Transverse colon (tissue), 4 donors: ENCODE data around the gene UBD. TPM values are rescaled to one million over a fixed set of nuclear protein-coding genes. Genes with fewer than 3 reads are reported as not detected.
A peak's percentile ranks its signal among the peaks of the same experiment; 100 is the strongest.

Source experiments
- DNase-seq: peaks from one replicate; pipeline ENCODE4 v3.0.0-alpha.2; 2019
- H3K27ac ChIP-seq, 4 donors: fragments of 200-600 bp; sonication (generic); 2 replicates each; pipeline ENCODE4 v1.5.1; 2016 to 2018; ENCODE audit warnings: inconsistent platforms in 4 of 4
- H3K27me3 ChIP-seq: fragments of 200-600 bp; sonication (generic); 2 replicates; pipeline ENCODE4 v1.5.1; 2017; ENCODE audit warnings: inconsistent platforms
- H3K36me3 ChIP-seq, 4 donors: fragments of 200-600 bp; sonication (generic); 2 replicates each; pipeline ENCODE4 v1.5.1; 2017 to 2019; ENCODE audit warnings: inconsistent platforms in 4 of 4
- H3K4me1 ChIP-seq, 4 donors: fragments of 200-600 bp; sonication (generic); 2 replicates each; pipeline ENCODE4 v1.5.1; 2017 to 2020; ENCODE audit warnings: inconsistent platforms in 4 of 4
- H3K4me3 ChIP-seq, 4 donors: fragments of 200-600 bp; sonication (generic); 1 replicate in 1 of 4; 2 replicates in 3 of 4; pipeline versions ENCODE4 v1.5.1 to v1.6.1; 2017 to 2019; ENCODE audit warnings: inconsistent platforms in 4 of 4
- H3K9me3 ChIP-seq, 2 donors: fragments of 200-600 bp; sonication (generic); 2 replicates each; pipeline ENCODE4 v1.5.1; 2017 to 2019; ENCODE audit warnings: inconsistent platforms in 2 of 2
- CTCF ChIP-seq, 5 experiments: fragments of 200-600 bp in 3 of 5; fragments of 450-650 bp in 2 of 5; sonication (generic) in 3 of 5; IDR thresholded peaks; 1 replicate in 2 of 5; 2 replicates in 3 of 5; pipeline ENCODE4 v1.5.1; 2016 to 2017; ENCODE audit warnings: antibody characterized with exemption in 5 of 5, inconsistent platforms in 3 of 5, mild to moderate bottlenecking in 2 of 5, moderate library complexity in 1 of 5
- EP300 ChIP-seq: sonication (generic); formaldehyde crosslinking; IDR thresholded peaks from one replicate; pipeline ENCODE4 v1.6.1; 2017; ENCODE audit warnings: antibody characterized with exemption, low read depth
- POLR2A ChIP-seq: fragments of 450-650 bp; IDR thresholded peaks from one replicate; pipeline ENCODE4 v1.6.1; 2016; ENCODE audit warnings: antibody characterized with exemption, mild to moderate bottlenecking, moderate library complexity
- POLR2AphosphoS5 ChIP-seq, 3 donors: sonication (generic); formaldehyde crosslinking; IDR thresholded peaks; one replicate each; pipeline ENCODE4 v1.6.1; 2016; ENCODE audit warnings: antibody characterized with exemption in 3 of 3
- WGBS, 2 donors: methylation state at CpG; one replicate each; pipeline ENCODE4 v1.1.5; 2018; ENCODE audit warnings: low coverage in 1 of 2; 5-methylcytosine and 5-hydroxymethylcytosine counted together
- in situ Hi-C, 4 donors: fragments of 200-750 bp; cut with MboI; loops; one replicate each; pipeline versions ENCODE4 v1.15.0 to v1.15.1; 2017; ENCODE audit warnings: low sequenced_read_pairs in 3 of 4, low pct_ligation_motif_present in 1 of 4, low pct_unique_long_range_greater_than_20kb in 1 of 4
- intact Hi-C: fragments of 100-400 bp; cut with DNase I; formaldehyde crosslinking; loops from one replicate; pipeline ENCODE4 v1.15.1; 2023; ENCODE audit warnings: low total_unique reads
- total RNA-seq, 4 donors: library from RNA; depleted of rRNA; stranded (reverse); fragments of >200 nt; gene quantifications; one replicate each; pipeline ENCODE4 v1.1.0, GENCODE V29; 2016

Gene UBD
- total RNA-seq, 4 donors from 2014 or later, result 0.96 to 8.4 TPM; not detected in 2

- H3K9me3 ChIP-seq, result no peaks in the 10 kb centered on the region
- H3K27ac ChIP-seq, result no peak overlapping the region
- no peak for TF ChIP-seq EP300
- peak; percentile 84 to 94 (median 94) for TF ChIP-seq CTCF (IDR thresholded peaks at IDR 0.05)
- no peaks in the 10 kb centered on the region for H3K36me3 ChIP-seq
- 3 to 8% methylated on average over 3 of the region's 3 CpGs for WGBS, 2 donors
- peak; percentile 33 for DNase-seq
- no peak overlapping the region for H3K4me3 ChIP-seq
- in situ Hi-C loops, result loop anchor here in 3 of 4 donors (25.0 kb wide), 1 partner anchor 902 kb away; no protein-coding TSS in a partner anchor
- intact Hi-C loops, result no loop called here
- peaks cover 30% of the 10 kb centered on the region for H3K27me3 ChIP-seq
- H3K4me1 ChIP-seq, result peaks cover 0 to 4% (median 0%) of the 10 kb centered on the region in 4 donors
Measured at GRCh38 chr6:29589423-29590048, 30.0 kb upstream of the UBD start.

DNA sequence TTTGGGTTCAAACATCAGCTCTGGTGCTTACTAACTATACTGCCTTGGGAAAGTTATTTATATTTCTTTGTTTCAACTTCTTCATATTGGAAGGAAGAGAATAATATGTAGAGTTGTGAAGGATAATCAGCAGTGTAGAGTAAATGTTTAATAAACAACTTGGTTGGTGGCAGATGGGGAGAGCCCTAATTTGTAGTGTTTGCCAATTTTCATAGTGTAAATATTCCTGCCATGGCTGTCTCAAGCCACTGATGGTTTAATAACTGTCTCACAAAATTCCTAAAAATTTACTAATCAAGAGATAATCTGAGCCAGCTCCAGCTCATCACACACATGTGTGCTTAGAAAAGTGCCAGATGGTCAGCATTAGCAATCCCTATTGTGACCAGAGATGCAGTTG, 25.3 kb upstream of the UBD start, which contains the start of gene OR2H2:
Gene OR2H2, plus strand, starts transcription at position 301 of the 400 bp plus-strand sequence. CDS start 2,824 bp downstream, outside the sequence.
- H3K9me3 ChIP-seq, result no peaks in the 10 kb centered on the region
- TF ChIP-seq POLR2A (no peak), EP300 (no peak), POLR2AphosphoS5 (IDR thresholded peaks at IDR 0.05) (no peak), CTCF (IDR thresholded peaks at IDR 0.05) (no peak)
- intact Hi-C loops (no loop called here), in situ Hi-C loops (loop anchor here in 3 of 4 donors (25.0 kb wide), 1 partner anchor 898 kb away; no protein-coding TSS in a partner anchor)
- no peaks in the 10 kb centered on the region for H3K4me1 ChIP-seq
- DNase-seq, result no peak
- no peaks in the 10 kb centered on the region for H3K27me3 ChIP-seq
- no peak within 1 kb of the TSS for H3K4me3 ChIP-seq
- H3K36me3 ChIP-seq, result no peaks in the 10 kb centered on the region
- H3K27ac ChIP-seq, result no peak within 1 kb of the TSS

- 34 to 51% methylated on average over 3 to 7 of the region's 7 CpGs for WGBS, 2 donors
- no peaks in the 10 kb centered on the region for H3K4me1 ChIP-seq
- H3K4me3 ChIP-seq, result no peak overlapping the region
- in situ Hi-C loops, result loop anchor here in 3 of 4 donors (25.0 kb wide), 1 partner anchor 890 kb away; no protein-coding TSS in a partner anchor
- no peak for DNase-seq
- H3K27ac ChIP-seq, result no peak overlapping the region
- H3K36me3 ChIP-seq, result no peaks in the 10 kb centered on the region
- H3K27me3 ChIP-seq, result no peaks in the 10 kb centered on the region
- H3K9me3 ChIP-seq, result no peaks in the 10 kb centered on the region
- intact Hi-C loops, result no loop called here
- TF ChIP-seq POLR2A (no peak), EP300 (no peak), POLR2AphosphoS5 (IDR thresholded peaks at IDR 0.05) (no peak), CTCF (IDR thresholded peaks at IDR 0.05) (no peak)
Measured at GRCh38 chr6:29577544-29577943, 18.0 kb upstream of the UBD start.

GRCh38 chr6:29576056-29576455, 16.5 kb upstream of the UBD start:
- Histone ChIP-seq H3K9me3 (no peaks in the 10 kb centered on the region), H3K4me1 (no peaks in the 10 kb centered on the region), H3K27ac (no peak overlapping the region), H3K36me3 (no peaks in the 10 kb centered on the region), H3K4me3 (no peak overlapping the region), H3K27me3 (no peaks in the 10 kb centered on the region)
- no peak for DNase-seq
- intact Hi-C loops, result no loop called here
- in situ Hi-C loops, result loop anchor here in 3 of 4 donors (25.0 kb wide), 1 partner anchor 889 kb away; no protein-coding TSS in a partner anchor
- no peak for TF ChIP-seq CTCF (IDR thresholded peaks at IDR 0.05)
- no peak for TF ChIP-seq EP300
- no peak for TF ChIP-seq POLR2A
- TF ChIP-seq POLR2AphosphoS5 (IDR thresholded peaks at IDR 0.05), result no peak
